K562 (cell line): ENCODE data around the gene USB1. TPM values are rescaled to one million over a fixed set of nuclear protein-coding genes. Genes with fewer than 3 reads are reported as not detected.
A peak's percentile ranks its signal among the peaks of the same experiment; 100 is the strongest.

Experiments used
- ATAC-seq: fragments of 200-7000 bp; cut with Tn5 transposase; 3 replicates; pipeline ENCODE4 v1.9.1; 2020; ENCODE audit warnings: moderate library complexity
- BruUV-seq: library from RNA; stranded (reverse); fragments of 400-500 nt; replicated peaks from 2 replicates; lab custom pipeline; 2021; lab: Mats Ljungman, UMichigan
- CTCF ChIA-PET: fragments of 300-600 bp; formaldehyde crosslinking; extraction: SDS; loops from one replicate; lab custom pipeline; 2021; ENCODE audit warnings: low intra/inter-chr PET ratio; lab: Yijun Ruan, JAX
- POLR2A ChIA-PET: fragments of 300-600, 350-650 bp; sonication (Branson Sonifier 250); formaldehyde crosslinking; extraction: SDS; loops from one replicate; lab custom pipeline; 2021; ENCODE audit warnings: antibody characterized with exemption, inconsistent platforms; lab: Yijun Ruan, JAX
- DNase-seq, 4 experiments: peaks; one replicate each; pipeline versions ENCODE4 v3.0.0 to v3.0.0-alpha.2; 2011 to 2018; ENCODE audit warnings: low spot score in 3 of 4, mixed read lengths in 3 of 4; ENCODE audit errors: extremely low read depth in 1 of 4
- FAIRE-seq: peaks from 2 replicates; lab custom pipeline; 2011; peaks lifted over from hg19 to GRCh38; lab: Jason Lieb, UNC
- H2AFZ ChIP-seq: 2 replicates; pipeline ENCODE4 v1.6.0; 2011; ENCODE audit warnings: low read depth, low read length, control low read depth, inconsistent platforms
- H3K27ac ChIP-seq: fragments of 200-600 bp; 3 replicates; pipeline ENCODE4 v1.8.0; 2011; ENCODE audit warnings: low read depth, mild to moderate bottlenecking, control low read depth, inconsistent platforms, low read length, moderate library complexity, mixed read lengths; ENCODE audit errors: extremely low read depth
- H3K27me3 ChIP-seq, 2 experiments: fragments of 300-600 bp in 1 of 2; 2 replicates in 1 of 2; 3 replicates in 1 of 2; pipeline versions ENCODE4 v1.6.0 to v1.8.0; 2011; ENCODE audit warnings: inconsistent platforms in 2 of 2, low read length in 2 of 2, mild to moderate bottlenecking in 1 of 2, mixed read lengths in 1 of 2, moderate library complexity in 1 of 2; ENCODE audit not compliant: control insufficient read depth in 2 of 2, insufficient read depth in 2 of 2
- H3K36me3 ChIP-seq: fragments of 300-600 bp; 3 replicates; pipeline ENCODE4 v1.8.0; 2011; ENCODE audit warnings: mild to moderate bottlenecking, low read length, inconsistent platforms; ENCODE audit not compliant: control insufficient read depth, insufficient read depth
- H3K4me1 ChIP-seq, 2 experiments: fragments of 200-600 bp in 1 of 2; replicated peaks in 1 of 2; 2 replicates in 1 of 2; 3 replicates in 1 of 2; pipeline versions ENCODE4 v1.5.1 to v1.8.0; 2011; ENCODE audit warnings: inconsistent platforms in 2 of 2, low read length in 2 of 2, mild to moderate bottlenecking in 1 of 2, mixed read lengths in 1 of 2, moderate library complexity in 1 of 2; ENCODE audit not compliant: control insufficient read depth in 2 of 2, insufficient read depth in 2 of 2
- H3K4me2 ChIP-seq: 2 replicates; pipeline ENCODE4 v1.6.1; 2011; ENCODE audit warnings: low read length, control low read depth, inconsistent platforms, mixed read lengths; ENCODE audit not compliant: insufficient read depth
- H3K4me3 ChIP-seq: fragments of 200-600 bp; sonication (generic), shearing (Covaris generic); 2 replicates; pipeline ENCODE4 v1.5.1; 2016; ENCODE audit warnings: control low read depth, inconsistent platforms
- H3K79me2 ChIP-seq: fragments of 200-600 bp; 3 replicates; pipeline ENCODE4 v1.8.0; 2011; ENCODE audit warnings: low read length, inconsistent platforms; ENCODE audit not compliant: control insufficient read depth, insufficient read depth
- H3K9ac ChIP-seq, 2 experiments: 2 replicates each; pipeline versions ENCODE4 v1.6.0 to v1.6.1; 2011; ENCODE audit warnings: low read depth in 2 of 2, low read length in 2 of 2, control low read depth in 1 of 2, inconsistent platforms in 1 of 2, mild to moderate bottlenecking in 1 of 2, mixed read lengths in 1 of 2; ENCODE audit not compliant: insufficient read depth in 1 of 2
- H3K9me1 ChIP-seq: one replicate; pipeline ENCODE4 v1.6.0; 2011; ENCODE audit warnings: inconsistent platforms, mild to moderate bottlenecking, low read length, moderate library complexity; ENCODE audit not compliant: control insufficient read depth, insufficient read depth
- H3K9me3 ChIP-seq: replicated peaks from 2 replicates; pipeline ENCODE4 v1.5.1; 2011; ENCODE audit warnings: low read depth, low read length, inconsistent platforms; ENCODE audit not compliant: control insufficient read depth, insufficient read depth
- H4K20me1 ChIP-seq: replicated peaks from 2 replicates; pipeline ENCODE4 v1.6.1; 2011; ENCODE audit warnings: low read length, inconsistent platforms, mixed read lengths; ENCODE audit not compliant: control insufficient read depth, insufficient read depth
- ESRRA ChIP-seq: fragments of 450-650 bp; IDR thresholded peaks from 2 replicates; pipeline ENCODE4 v1.6.1; 2014; ENCODE audit warnings: low read depth, mild to moderate bottlenecking, moderate library complexity, borderline replicate concordance
- NR2F6 ChIP-seq: fragments of 450-650 bp; formaldehyde crosslinking; IDR thresholded peaks from 2 replicates; pipeline ENCODE4 v1.4.0; 2020; ENCODE audit warnings: mild to moderate bottlenecking
- PBX2 ChIP-seq, 2 experiments: IDR thresholded peaks in 1 of 2; conservative IDR thresholded peaks in 1 of 2; 2 replicates each; pipeline ENCODE4 v1.6.1; 2016; ENCODE audit warnings: low read depth in 2 of 2, mild to moderate bottlenecking in 1 of 2, missing compliant biosample characterization in 1 of 2, missing genetic modification characterization in 1 of 2, moderate library complexity in 1 of 2
- RB1 ChIP-seq: fragments of 450-650 bp; IDR thresholded peaks from 2 replicates; pipeline ENCODE4 v1.6.1; 2017; ENCODE audit warnings: low read depth, mild to moderate bottlenecking
- RCOR1 ChIP-seq, 2 experiments: IDR thresholded peaks; 2 replicates each; pipeline ENCODE4 v1.6.1; 2012; ENCODE audit warnings: low read depth in 2 of 2, low read length in 2 of 2, borderline replicate concordance in 1 of 2, improper control_type of control experiment in 1 of 2
- ZBTB2 ChIP-seq: fragments of 450-650 bp; IDR thresholded peaks from 2 replicates; pipeline ENCODE4 v1.6.1; 2016; ENCODE audit warnings: antibody characterized with exemption
- ZBTB34 ChIP-seq: fragments of 250-450 bp; sonication (Bioruptor Pico); IDR thresholded peaks from 2 replicates; pipeline ENCODE4 v1.8.0; 2021; ENCODE audit warnings: mild to moderate bottlenecking, moderate library complexity
- ZNF124 ChIP-seq: sonication (generic); formaldehyde crosslinking; IDR thresholded peaks from 2 replicates; pipeline ENCODE4 v1.8.1; 2022; ENCODE audit warnings: missing genetic modification reagents
- WGBS: fragments of 100-300 bp; shearing (Covaris generic); methylation state at CpG from one replicate; pipeline ENCODE4 v1.1.6; 2016; ENCODE audit warnings: low coverage, mixed read lengths; ENCODE audit not compliant: insufficient coverage; ENCODE audit errors: missing lambda C conversion rate; 5-methylcytosine and 5-hydroxymethylcytosine counted together
- in situ Hi-C: fragments of 300-500 bp; cut with MboI; formaldehyde crosslinking; loops from 4 replicates; pipeline ENCODE4 v1.15.0; 2018; ENCODE audit warnings: inconsistent platforms, mixed read lengths
- intact Hi-C: fragments of 100-400 bp; cut with micrococcal nuclease; formaldehyde crosslinking; loops from 2 replicates; pipeline ENCODE4 v1.14.2; 2022
- polyA plus RNA-seq, 8 experiments: library from polyadenylated mRNA; depleted of rRNA in 4 of 8; stranded (reverse) in 5 of 8; unstranded in 3 of 8; fragments of >200 nt; fragmentation: Nextera tagmentation in 2 of 8; fragmentation: Illumina TruSeq in 1 of 8; extraction: Ambion mirVana in 2 of 8; extraction: Trizol in 1 of 8; gene quantifications; 2 replicates each; pipeline versions ENCODE4 v1.2.1 to v1.2.3, GENCODE V29; 2011 to 2014; ENCODE audit warnings: inconsistent platforms in 1 of 8, missing spikeins in 1 of 8
- total RNA-seq, 7 experiments: library from RNA; depleted of rRNA in 6 of 7; stranded (reverse); fragments of >200 nt in 6 of 7; fragmentation: Illumina TruSeq in 2 of 7; extraction: Trizol in 2 of 7; gene quantifications; 2 replicates each; pipeline versions ENCODE4 v1.2.1 to v1.2.3, GENCODE V29; 2011 to 2021; ENCODE audit warnings: low replicate concordance in 1 of 7

Gene USB1
- total and polyA plus RNA-seq, 9 of the 15 experiments (the other 6 are each of a cell fraction or from before 2014, with no cell fraction given), result 11.6 to 73.6 (median 19.4) TPM

- Histone ChIP-seq H3K4me1 (no peaks in the 10 kb centered on the region; a peak in 1 of 5 replicates), H3K9me3 (no peaks in the 10 kb centered on the region), H3K27ac (no peak overlapping the region), H3K27me3 (peaks cover 4 to 8% of the 10 kb centered on the region in 2 experiments; a peak in 2 of 5 replicates), H3K79me2 (no peaks in the 10 kb centered on the region), H3K4me3 (no peak overlapping the region), H4K20me1 (no peaks in the 10 kb centered on the region; the same call in 1 of the 2 replicates), H3K9ac (no peak overlapping the region), H3K4me2 (no peak overlapping the region), H3K9me1 (no peaks in the 10 kb centered on the region), H2AFZ (0 out of 2 replicates have a peak overlapping the region, but pooled peaks have one; percentile 17), H3K36me3 (no peaks in the 10 kb centered on the region)
- intact Hi-C loops, result no loop called here
- DNase-seq (no peak), FAIRE-seq (no peak), ATAC-seq (no peak; the same call in 2 of the 3 replicates)
- CTCF ChIA-PET, result no interaction called here
- no TSS peak for BruUV-seq
- POLR2A ChIA-PET, result interaction anchor here (0.6 kb wide), 1 partner anchor 1423 kb away, joined by 3 read pairs; no protein-coding TSS in a partner anchor
- in situ Hi-C loops, result no loop called here
- TF ChIP-seq RCOR1 (IDR thresholded peaks at IDR 0.05; ENCODE audit: borderline replicate concordance in 1 of 2, low read depth in 2 of 2, low read length in 2 of 2) (no peak), PBX2 (CRISPR knock-in tag; IDR thresholded peaks at IDR 0.05; ENCODE audit: low read depth) (no peak), PBX2 (tag; conservative IDR thresholded peaks at IDR 0.05; ENCODE audit: low read depth) (no peak), ZBTB34 (CRISPR knock-in tag) (no peak), ZBTB2 (no peak), NR2F6 (no peak), RB1 (no peak), ZNF124 (CRISPR knock-in tag) (no peak), ESRRA (no peak)
- WGBS, result 51% methylated on average over 4 of the region's 4 CpGs
Observed at GRCh38 chr16:58062821-58063220, 61.6 kb downstream of the USB1 start.
